Measurements from ENCODE around the gene BTLA.
"Not testable (repeated sequence)": the region's sequence is repeated elsewhere in the genome, so short reads cannot be mapped to it uniquely, and the experiment has no call there.

BTLA gene

DNA sequence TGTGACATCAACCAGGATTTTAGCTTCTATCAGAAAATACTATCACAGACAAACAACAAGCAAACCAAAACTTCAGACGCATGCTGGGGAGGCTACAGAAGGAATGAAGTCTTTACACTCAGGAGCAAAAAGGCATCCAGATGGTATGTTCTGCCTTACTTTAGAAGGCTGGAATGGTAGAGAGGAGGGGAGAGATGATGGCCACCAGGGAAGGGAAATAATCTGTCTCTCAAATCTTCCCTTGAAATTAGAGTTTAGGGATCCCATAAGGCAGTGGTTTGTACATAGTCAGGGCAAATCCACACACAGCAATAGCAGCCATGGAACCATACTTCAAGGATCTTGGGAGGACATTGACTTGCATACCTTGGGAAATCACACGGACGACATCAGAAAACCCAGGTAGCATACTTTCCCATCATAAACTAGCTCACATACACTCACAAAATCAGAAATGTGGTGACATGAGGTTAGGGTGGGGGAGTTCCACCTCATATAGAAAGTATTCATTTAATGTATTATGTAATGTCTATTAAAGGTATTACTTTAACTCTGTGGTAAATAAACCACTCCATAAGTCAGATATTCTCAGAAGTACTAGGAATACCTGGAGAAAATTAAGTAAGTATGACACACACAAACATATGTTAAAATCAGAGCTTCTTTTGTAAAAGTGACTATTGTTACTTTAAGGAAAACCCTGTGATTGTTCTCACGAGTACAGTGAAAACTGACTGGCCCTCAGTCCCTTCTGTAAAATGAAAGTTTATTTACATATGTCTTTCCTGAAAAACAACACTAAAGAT is 9.4 kb downstream of the BTLA start:
- no peak for DNase-seq (ENCODE audit: low read depth)

DNA sequence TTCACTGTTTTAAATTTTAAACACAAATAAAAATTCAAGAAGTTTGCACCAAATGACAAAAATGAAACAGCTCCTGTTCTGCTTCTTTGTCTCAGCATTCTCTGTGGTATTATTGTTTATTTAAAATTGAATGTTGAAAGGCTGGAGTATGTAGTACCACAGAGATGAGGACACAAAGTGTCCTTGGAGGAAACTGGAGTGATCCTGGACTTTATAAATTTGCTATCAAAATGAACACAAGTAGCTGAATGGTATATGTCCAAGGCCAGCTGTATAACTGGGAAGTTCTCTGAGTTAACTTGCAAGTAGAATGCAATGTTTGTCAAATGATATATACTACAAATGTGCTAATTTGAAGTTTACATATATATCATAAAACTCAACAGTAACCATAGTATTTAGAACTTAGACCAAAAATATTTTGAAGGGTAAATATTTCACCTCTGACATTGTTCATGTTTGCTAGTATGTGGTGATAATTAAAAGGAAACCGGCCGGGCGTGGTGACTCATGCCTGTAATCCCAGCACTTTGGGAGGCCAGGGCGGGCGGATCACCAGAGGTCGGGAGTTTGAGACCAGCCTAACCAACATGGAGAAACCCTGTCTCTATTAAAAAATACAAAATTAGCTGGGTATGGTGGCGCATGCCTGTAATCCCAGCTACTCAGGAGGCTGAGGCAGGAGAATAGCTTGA is 12.3 kb downstream of the BTLA start:
- DNase-seq (ENCODE audit: low read depth), result no peak

DNA sequence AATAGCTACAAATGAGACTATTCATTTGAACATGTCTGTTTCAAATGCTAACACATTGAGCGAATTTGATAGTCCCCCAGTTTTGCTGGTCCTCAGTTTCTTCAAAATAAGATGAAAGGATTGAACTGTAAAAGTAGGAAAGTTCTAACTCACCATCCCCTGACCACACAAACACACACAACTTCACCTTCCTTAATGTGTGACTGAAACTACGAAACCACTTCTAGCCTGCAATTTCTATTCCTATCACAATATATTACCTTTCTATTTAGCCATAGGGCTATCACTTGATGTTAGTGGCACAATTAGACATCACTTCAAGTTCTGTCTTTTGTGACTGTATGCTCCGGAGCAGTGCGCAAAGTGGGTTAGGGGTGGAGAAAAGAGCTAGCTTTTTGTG is 14.9 kb downstream of the BTLA start:
- no peak for DNase-seq (ENCODE audit: low read depth)

DNA sequence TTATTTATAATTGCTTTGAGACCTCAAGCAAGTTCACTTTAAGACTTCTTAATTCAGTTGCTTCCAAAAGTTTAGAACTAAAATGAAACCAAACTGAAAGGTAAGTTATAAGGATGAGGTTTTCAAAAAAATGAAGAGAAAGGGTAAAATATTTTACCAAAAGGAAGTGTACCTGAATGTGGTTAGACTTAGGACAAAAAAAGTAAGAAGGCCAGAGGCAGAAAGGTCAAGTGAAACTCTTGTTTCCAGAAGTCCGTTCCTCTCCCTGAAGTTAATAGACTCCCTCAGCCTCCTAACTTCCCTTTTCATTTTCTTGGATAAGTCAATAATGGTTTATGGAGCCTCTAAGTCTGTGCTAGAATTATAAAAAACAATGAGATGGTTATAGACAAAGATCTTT is 16.6 kb downstream of the BTLA start:
- no peak for DNase-seq (ENCODE audit: low read depth)

DNA sequence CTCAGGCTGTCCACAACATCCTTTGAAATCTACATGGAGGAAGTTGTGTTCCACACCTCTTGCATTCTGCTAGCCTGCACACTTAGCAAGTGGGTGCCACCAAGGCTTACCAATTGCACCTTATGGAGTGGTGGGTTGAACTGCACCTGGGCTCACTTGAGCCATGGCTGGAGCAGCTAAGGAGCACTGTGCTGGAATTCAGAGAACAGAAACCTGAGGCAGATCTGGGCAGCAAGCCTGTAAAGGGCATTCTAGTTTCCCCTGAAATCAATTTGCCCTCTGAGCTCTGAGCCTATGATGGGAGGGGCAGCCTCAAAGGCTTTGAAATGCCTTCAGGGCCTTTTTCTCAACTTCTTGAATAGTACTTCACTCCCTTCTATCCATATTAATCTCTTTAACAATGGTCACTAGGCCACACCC is 18.0 kb downstream of the BTLA start:
- DNase-seq (ENCODE audit: low read depth), result no peak

DNA sequence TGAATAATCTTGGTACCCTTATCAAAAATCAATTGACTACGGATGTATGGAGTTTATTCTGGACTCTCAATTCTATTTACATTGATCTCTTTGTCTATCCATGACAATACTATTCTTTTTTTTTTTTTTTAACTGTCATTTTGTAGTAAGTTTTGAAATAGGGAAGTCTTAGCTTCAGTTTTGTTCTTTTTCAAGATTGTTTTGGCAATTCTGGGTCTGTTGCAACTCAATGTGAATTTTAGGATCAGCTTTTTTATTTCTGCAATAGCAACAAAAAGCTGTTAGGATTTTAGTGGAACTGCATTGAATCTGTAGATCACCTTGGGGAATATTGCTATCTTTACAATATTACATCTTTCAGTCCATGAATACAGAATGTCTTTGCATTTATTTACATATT is 21.4 kb downstream of the BTLA start:
- DNase-seq (ENCODE audit: low read depth), result no peak

DNA sequence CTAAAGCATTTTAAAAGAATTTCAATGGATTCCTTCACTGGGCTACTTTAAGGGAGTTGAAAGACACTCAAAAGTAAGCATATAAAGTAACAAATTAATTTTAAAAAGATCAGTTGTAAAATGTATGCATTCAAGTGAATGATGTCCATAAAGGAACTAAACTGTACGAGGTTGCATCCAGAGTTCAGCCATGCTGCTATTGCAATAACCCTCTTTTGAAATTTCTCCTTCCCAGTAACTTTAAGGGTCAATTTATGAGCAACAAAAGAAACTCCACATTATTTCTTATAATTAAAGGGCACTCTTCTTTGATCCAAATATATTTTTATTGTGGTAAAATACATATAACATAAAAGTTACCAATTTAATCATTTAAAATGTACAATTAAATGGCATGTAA is 22.9 kb downstream of the BTLA start:
- DNase-seq (ENCODE audit: low read depth), result no peak

DNA sequence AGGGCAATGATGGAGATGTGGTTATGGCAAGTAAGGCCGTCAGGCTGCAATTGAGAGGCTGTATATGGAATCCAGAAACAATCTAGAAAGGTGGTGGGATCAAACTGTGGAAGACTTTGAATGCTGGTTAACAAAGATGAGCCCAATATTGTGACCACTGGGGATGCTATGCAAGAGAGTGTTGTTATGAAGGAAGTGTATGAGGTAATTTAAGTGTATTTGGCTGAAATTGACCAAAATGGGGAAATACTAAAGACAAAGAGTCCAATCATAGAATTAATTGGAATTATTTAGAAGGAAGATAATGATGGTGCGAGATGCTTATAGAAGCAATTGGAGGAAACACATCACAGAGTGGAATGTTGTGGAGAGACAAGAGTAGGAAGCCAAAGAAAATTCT is 24.5 kb downstream of the BTLA start:
- DNase-seq (ENCODE audit: low read depth), result no peak

DNA sequence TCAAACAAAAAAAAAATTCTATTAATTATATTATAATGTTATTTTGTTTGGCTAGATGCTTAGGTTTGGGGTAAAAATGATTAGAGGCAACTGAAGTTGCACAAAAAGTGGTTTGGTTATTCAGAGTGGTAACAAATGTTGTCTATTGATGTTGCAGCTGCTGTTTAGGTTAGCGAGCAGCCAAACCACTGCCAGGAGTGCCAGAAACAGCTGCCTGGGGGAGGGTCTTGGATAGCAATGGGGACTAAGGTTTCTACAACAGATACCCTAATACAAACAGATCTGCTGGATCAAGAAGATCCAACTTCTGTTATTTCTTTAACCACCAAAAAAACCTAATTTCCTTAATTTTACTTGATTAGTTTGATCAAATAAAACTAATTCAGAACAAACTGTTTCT is 26.6 kb downstream of the BTLA start:
- DNase-seq (ENCODE audit: low read depth), result no peak

DNA sequence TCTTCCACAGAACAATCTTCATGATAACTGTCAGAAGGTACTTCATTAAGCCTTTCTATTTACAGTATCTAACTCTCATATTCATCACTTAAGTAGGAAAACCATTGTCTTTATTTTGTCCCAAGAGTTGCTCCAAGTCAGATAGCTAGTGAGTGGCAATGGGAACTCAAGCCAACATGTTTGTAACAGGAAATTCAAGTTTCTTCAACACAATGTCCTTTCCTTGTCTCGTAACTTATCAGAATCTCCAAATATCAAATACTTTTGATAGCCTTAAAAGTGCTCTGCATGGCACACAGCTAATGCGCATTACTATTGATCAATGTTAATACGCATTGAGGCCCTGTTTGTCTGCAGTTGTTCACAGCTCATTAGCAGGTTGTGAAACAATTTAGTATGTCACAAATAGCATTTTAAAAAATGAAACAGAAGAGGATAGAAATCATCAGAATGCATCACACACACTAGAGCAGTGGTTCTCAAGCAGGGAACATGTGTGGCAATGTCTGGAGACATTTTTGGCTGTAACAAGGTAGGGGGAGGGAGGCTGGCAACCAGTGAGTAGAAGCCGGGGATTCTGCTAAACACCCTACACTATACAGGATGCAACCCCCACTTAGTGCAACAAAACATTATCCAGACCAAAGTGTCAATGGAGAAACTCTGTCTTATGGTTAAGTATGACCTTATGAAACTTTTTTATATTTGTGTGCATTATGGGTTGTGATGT is 27.5 kb downstream of the BTLA start:
- DNase-seq (ENCODE audit: low read depth), result no peak

DNA sequence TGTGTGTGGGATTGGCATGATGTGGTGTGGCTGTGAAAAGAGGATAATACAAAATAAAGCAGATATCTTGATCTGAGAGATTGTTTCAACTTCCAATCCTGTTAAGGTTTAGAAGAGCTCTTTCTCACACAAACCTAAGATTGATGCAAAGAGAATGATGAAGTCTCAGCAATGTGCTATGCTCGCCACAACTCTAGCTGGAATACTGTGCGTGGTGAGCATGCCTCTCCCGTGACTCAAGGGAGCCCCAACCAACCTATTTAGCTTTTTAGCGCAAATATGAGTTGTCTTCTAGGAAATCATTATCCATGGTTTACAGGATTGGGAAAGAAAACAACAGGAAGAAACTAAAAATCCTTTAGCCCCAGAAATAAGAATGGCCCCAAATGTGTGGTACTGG is 28.5 kb downstream of the BTLA start:
- no peak for DNase-seq (ENCODE audit: low read depth)

DNA sequence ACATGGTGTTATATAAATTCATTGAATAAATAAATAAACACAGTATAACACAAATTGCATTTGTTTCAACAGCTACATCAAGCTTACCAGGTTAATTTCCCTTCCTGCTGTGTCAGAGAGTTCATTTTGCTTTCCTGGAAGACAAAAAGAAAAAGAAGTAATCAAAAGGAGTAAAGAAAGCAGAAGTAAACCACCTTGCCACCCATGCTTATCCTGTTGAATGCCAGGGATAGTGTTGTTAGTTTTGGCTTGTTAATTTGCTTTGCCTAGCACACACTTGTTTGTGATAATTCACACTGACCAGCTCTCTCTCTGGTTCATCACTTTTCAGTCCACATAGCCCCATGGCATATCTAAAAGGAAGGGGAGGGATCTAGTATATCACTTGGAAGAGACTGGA is 29.6 kb downstream of the BTLA start:
- DNase-seq (ENCODE audit: low read depth), result no peak

DNA sequence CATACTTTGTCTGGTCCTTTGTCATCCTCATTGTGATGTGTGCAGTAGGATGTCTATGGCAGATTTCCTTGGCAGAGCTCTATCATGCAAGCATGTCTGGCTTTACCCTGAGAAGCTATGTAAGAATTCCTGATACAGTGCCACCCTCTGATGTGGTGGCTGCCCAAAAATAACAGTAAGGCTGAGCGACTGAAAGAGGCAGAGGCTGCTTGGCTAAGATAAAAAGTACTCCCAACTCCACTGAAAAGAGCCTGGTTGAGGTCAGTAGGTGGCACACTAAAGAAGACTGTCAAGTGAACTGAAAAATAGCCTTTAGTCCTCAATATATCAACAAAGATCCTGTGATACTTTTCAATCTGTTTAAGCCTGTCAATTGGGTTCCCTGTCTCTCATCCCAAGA is 31.7 kb downstream of the BTLA start:
- no peak for DNase-seq (ENCODE audit: low read depth)

DNA sequence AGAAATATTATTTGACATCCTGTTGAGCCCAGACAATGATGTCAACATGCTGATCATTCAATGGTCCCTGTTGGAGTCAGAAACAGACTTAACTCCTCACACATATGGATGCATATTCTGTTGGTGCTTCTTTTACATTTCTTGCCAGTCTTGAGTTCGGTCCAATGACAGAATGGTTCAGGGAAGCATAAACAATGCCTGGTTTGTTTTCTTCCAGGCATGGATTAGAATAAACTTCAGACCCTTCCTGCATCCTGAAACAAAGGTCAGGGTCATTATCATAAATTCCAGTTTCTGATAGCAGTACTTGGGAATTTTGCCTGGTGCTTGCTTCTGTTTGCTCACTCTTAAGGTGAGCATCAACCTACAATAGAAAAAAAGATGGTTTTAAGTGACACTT is 33.3 kb downstream of the BTLA start:
- no peak for DNase-seq (ENCODE audit: low read depth)

DNA sequence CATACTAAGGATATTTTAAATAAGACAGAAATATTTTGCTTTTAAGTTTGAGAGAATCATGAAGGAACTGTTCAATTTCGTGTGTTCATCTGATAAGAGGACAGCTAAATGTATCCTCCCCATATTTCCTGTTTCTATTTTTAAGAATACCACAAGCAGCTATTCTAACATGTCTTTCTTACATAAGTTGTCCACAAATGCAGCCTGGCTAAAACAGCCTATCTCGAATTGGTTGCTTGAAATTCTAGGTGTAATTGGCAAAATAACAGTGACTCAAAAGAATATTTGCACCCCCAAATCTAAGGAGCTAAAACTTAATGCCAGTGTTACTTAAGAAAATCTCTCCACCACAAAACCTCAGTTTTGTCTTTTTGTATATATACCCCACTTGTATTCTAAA is 35.0 kb downstream of the BTLA start:
- no peak for DNase-seq (ENCODE audit: low read depth)

DNA sequence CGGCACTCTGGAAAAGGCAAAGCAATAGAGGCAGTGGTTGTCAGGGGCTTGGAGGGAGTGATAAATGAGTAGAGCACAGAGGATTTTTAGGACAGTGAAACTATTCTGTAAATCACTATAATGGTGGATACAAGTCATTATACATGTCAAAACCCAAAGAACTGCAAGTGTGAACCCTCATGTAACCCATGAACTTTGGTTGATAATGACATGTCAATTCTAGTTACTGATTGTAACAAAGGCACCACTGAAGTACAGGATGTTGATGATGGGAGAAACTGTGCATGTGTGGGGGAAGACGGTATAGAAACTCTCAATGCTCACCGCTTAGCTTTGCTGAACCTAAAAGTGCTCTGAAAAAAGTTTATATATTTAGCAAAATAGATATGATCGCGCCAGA is 36.0 kb downstream of the BTLA start:
- DNase-seq (ENCODE audit: low read depth), result no peak

DNA sequence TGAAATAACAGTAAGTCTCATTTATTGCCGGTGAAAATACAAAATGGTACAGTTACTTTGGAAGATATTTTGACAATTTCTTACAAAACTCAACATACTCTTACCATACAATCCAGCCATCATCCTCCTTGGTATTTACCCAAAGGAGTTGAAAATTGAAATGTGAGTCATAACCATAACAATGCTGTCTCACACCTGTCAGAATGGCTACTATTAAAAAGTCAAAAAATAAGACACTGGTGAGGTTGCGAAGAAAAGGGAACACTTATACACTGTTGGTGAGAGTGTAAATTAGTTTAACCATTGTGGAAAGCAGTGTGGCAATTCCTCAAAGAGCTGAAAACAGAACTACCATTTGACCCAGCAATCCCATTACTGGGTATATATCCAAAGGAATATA is 37.5 kb downstream of the BTLA start:
- not testable (repeated sequence) for DNase-seq (ENCODE audit: low read depth)

DNA sequence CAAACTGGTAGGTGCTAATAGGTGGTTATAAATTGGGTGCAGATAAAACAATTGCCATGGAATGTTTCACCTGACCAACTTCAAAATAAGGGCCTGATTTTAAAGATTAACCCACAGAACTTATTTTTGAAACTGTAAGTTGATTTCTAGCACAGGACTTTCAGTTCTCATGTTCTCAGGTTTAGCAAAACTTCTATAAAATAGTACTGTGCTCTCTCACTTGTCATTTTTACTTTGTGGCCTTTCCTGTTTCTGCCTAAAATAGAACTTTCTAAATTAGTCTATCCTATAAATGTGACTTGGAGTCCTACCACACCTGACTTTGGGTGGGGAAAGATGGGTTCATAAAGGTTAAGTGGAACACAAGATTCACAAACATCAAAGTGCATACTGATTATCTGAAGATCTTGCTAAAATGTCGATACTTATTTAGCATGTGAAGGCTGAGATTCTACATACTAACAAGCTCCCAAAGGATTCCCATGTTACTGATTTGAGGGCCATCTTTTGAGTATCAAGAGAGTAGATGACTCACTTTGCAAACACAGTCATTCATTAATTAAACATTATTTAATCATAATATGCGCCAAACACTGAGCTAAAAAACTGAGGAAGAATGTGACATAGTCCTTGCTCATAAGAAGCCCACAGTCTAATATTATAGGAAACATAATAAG is 38.6 kb downstream of the BTLA start:
- no peak for DNase-seq (ENCODE audit: low read depth)

DNA sequence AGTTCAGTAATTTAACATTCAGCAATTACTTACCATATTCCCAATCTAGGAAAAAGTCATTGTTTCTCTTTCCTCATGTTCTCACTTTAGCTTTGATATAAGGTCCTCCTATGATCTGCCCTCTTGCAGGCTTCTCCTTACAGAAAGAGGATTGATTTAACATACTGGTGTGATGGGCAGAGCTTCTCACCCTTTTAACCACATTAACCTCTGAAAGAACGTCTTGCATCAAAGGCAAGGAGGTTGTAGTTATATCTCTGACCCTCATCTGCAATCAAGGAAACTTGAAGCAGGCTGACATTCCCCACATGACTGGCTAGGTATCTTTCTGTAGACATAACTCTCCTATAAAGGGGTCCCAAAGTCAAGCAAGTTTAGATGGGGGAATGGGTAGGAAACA is 39.5 kb downstream of the BTLA start:
- no peak for DNase-seq (ENCODE audit: low read depth)

DNA sequence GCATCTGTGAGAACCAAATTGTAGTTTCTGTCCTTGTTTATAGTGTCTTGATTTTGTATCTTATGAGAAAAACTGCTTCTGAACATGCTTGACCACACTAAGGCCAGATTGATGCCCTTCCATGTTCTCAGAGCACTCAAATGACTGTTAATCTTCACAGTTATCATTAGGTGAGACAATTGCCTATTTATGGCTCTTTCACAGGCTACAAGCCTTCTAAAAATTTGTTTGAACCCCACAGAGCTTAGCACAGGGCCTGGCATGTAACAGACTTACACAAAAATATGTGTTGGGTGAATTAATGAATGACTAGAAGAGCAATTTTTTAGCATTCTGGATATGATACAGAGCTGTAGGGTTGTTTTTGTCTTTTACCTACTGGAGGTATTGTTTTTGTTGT is 43.1 kb downstream of the BTLA start:
- DNase-seq (ENCODE audit: low read depth), result no peak

DNA sequence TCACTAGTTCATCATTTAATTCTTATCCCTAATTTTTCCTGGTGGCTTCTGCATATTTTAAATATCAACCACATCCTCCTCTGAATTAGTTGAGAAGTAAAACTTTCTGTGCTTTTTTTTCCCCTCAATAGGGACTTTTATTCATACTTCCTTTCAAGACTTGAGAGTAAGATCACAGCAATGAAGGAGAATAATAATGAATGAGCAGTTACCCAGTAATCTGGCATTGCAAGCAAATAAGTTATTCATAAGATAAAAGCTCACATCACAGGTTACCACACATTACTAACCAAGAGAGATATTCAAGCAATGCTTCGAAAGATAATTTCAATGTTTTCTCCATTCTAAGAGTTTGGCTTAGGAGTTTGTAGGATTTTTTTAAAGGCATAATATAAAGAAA is 50.3 kb downstream of the BTLA start:
- no peak for DNase-seq (ENCODE audit: low read depth)

DNA sequence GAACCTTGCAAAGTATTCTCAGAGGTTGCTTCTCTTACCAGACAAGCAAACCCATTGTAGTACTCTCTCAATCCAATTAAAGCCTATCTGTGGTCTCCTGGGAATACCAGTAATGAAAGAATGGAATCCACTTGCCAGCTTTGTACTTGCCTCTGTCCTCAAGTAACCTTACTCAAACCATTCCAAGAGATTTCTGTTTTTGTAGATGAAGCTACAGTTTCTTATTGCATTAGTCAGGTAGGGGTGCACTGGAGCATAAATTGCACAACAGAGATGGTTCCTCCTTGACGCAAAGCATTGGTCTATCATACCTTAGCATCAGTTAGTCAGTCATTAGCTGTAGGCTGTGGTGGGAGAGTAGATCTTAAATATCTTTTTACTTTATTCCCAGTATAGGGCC is 52.9 kb downstream of the BTLA start:
- no peak for DNase-seq (ENCODE audit: low read depth)

DNA sequence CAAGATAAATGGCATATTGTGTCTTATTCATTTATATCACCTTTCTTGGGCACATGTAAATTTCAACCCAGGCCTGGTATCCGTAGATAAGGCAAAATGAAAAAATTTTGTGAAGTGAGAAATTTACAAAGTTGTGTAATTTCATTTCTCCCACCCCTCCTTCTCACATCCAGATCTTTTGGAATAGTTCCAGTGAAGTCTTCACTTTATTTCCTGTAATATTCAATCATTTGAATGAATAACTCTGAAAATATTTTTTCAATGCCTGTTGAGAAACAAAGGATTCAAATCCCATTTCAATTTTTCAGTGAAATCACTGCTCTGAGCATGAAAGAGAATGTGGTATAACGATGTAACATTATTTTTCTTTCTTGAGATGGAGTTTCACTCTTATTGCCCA is 53.4 kb downstream of the BTLA start:
- DNase-seq (ENCODE audit: low read depth), result no peak

Measured in activated T-helper 1 cell treated with Interleukin-2 at 50 U/mL for 16 hours (primary cell).